ENCODE results near the gene INTS14. TPM values are rescaled to one million over a fixed set of nuclear protein-coding genes. Genes with fewer than 3 reads are reported as not detected.

INTS14 gene
- total RNA-seq, 1 experiment from 2014 or later, result 41.2 TPM

DNA sequence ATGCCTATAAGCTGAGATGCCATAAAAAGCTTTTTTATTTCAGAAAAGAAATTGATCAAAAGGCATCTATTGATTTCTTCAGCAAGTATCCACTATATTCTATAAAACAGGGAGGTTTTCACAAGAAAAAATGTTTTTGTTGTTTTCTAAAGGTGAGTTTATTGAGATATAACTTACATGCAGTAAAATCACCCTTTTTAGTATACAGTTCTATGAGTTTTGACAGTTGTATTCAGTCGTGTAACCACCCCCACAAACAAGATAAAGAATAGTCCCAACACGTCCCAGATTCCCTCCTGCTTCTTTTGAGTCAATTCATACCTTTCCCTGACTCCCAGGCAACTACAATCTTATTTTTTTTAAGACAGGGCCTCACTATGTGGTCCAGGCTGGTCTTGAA lies 7.8 kb downstream of the INTS14 start:
- DNase-seq (ENCODE audit: low read depth, low spot score) (no peak), ATAC-seq (no peak)
- TF ChIP-seq SIN3A (IDR thresholded peaks at IDR 0.05; ENCODE audit: borderline replicate concordance, insufficient read depth, low read depth, low read length) (no peak), TCF7L2 (IDR thresholded peaks at IDR 0.05; ENCODE audit: low read depth, low read length) (no peak), POLR2AphosphoS5 (IDR thresholded peaks at IDR 0.05; ENCODE audit: low read depth, low read length) (no peak)
- TF ChIP-seq, protein P1, sequence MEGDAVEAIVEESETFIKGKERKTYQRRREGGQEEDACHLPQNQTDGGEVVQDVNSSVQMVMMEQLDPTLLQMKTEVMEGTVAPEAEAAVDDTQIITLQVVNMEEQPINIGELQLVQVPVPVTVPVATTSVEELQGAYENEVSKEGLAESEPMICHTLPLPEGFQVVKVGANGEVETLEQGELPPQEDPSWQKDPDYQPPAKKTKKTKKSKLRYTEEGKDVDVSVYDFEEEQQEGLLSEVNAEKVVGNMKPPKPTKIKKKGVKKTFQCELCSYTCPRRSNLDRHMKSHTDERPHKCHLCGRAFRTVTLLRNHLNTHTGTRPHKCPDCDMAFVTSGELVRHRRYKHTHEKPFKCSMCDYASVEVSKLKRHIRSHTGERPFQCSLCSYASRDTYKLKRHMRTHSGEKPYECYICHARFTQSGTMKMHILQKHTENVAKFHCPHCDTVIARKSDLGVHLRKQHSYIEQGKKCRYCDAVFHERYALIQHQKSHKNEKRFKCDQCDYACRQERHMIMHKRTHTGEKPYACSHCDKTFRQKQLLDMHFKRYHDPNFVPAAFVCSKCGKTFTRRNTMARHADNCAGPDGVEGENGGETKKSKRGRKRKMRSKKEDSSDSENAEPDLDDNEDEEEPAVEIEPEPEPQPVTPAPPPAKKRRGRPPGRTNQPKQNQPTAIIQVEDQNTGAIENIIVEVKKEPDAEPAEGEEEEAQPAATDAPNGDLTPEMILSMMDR (IDR thresholded peaks at IDR 0.05), result no peak
- TF ChIP-seq, protein P2, sequence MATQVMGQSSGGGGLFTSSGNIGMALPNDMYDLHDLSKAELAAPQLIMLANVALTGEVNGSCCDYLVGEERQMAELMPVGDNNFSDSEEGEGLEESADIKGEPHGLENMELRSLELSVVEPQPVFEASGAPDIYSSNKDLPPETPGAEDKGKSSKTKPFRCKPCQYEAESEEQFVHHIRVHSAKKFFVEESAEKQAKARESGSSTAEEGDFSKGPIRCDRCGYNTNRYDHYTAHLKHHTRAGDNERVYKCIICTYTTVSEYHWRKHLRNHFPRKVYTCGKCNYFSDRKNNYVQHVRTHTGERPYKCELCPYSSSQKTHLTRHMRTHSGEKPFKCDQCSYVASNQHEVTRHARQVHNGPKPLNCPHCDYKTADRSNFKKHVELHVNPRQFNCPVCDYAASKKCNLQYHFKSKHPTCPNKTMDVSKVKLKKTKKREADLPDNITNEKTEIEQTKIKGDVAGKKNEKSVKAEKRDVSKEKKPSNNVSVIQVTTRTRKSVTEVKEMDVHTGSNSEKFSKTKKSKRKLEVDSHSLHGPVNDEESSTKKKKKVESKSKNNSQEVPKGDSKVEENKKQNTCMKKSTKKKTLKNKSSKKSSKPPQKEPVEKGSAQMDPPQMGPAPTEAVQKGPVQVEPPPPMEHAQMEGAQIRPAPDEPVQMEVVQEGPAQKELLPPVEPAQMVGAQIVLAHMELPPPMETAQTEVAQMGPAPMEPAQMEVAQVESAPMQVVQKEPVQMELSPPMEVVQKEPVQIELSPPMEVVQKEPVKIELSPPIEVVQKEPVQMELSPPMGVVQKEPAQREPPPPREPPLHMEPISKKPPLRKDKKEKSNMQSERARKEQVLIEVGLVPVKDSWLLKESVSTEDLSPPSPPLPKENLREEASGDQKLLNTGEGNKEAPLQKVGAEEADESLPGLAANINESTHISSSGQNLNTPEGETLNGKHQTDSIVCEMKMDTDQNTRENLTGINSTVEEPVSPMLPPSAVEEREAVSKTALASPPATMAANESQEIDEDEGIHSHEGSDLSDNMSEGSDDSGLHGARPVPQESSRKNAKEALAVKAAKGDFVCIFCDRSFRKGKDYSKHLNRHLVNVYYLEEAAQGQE (IDR thresholded peaks at IDR 0.05; ENCODE audit: insufficient read depth in 1 of 2, low read depth in 2 of 2, low read length in 1 of 2), result no peak
- H3K9me3 ChIP-seq (ENCODE audit: control insufficient read depth, insufficient read depth, low read depth, low read length), result no peaks in the 10 kb centered on the region
- no peak overlapping the region for H3K4me3 ChIP-seq (ENCODE audit: low read depth in 2 of 2, low read length in 2 of 2)
- ChIA-PET CTCF (interaction anchor here (0.6 kb wide), 1 partner anchor 88 kb away, joined by 4 read pairs; no protein-coding TSS in a partner anchor), POLR2A (no interaction called here)
- in situ Hi-C loops (cut with HindIII; ENCODE audit: low pct_unique_long_range_greater_than_20kb, low sequenced_read_pairs), result no loop called here
- intact Hi-C loops (cut with micrococcal nuclease; ENCODE audit: unreplicated experiment), result no loop called here
- H3K27me3 ChIP-seq (ENCODE audit: control insufficient read depth, insufficient read depth, low read length), result no peaks in the 10 kb centered on the region
- no TSS peak for BruUV-seq (replicated peaks)
- H3K27ac ChIP-seq (ENCODE audit: low read length), result no peak overlapping the region
- peaks cover 10% of the 10 kb centered on the region for H3K36me3 ChIP-seq (ENCODE audit: control insufficient read depth, insufficient read depth, low read length)
- H3K4me1 ChIP-seq (ENCODE audit: control insufficient read depth, insufficient read depth, low read length), result no peaks in the 10 kb centered on the region

DNA sequence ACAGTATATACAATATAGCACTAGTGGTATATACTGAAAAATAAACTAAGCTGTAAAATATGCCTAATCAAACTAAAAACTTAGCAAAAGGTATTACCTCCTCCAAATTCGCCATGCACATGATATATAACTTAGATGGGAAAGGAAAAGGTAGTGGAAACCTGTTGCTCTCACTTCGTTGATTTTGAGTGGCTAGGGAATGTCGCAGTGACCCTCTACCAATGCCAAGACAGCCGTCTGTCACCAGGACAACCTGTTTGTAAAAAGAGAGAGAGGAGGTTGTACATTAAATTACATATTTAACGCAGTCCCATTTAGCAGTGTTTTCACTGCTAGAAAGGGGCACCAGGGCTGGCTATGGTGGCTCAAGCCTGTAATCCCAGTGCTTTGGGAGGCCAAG lies 11.3 kb downstream of the INTS14 start:
- CTCF ChIA-PET, result no interaction called here
- no peak for ATAC-seq
- in situ Hi-C loops (cut with HindIII; ENCODE audit: low pct_unique_long_range_greater_than_20kb, low sequenced_read_pairs), result no loop called here

More for the DNA sequence above, 11.3 kb downstream of the INTS14 start:
- TF ChIP-seq SIN3A (IDR thresholded peaks at IDR 0.05; ENCODE audit: borderline replicate concordance, insufficient read depth, low read depth, low read length) (no peak), TCF7L2 (IDR thresholded peaks at IDR 0.05; ENCODE audit: low read depth, low read length) (no peak), POLR2AphosphoS5 (IDR thresholded peaks at IDR 0.05; ENCODE audit: low read depth, low read length) (no peak)
- TF ChIP-seq, protein P1 (IDR thresholded peaks at IDR 0.05), result no peak
- TF ChIP-seq, protein P2 (IDR thresholded peaks at IDR 0.05; ENCODE audit: insufficient read depth in 1 of 2, low read depth in 2 of 2, low read length in 1 of 2), result no peak
- Histone ChIP-seq H3K9me3 (ENCODE audit: control insufficient read depth, insufficient read depth, low read depth, low read length) (no peaks in the 10 kb centered on the region), H3K4me1 (ENCODE audit: control insufficient read depth, insufficient read depth, low read length) (no peaks in the 10 kb centered on the region), H3K36me3 (ENCODE audit: control insufficient read depth, insufficient read depth, low read length) (peaks cover 30% of the 10 kb centered on the region), H3K27me3 (ENCODE audit: control insufficient read depth, insufficient read depth, low read length) (no peaks in the 10 kb centered on the region), H3K4me3 (ENCODE audit: low read depth in 2 of 2, low read length in 2 of 2) (no peak overlapping the region), H3K27ac (ENCODE audit: low read length) (no peak overlapping the region)
- POLR2A ChIA-PET, result no interaction called here
- BruUV-seq (replicated peaks), result no TSS peak
- no peak for DNase-seq (ENCODE audit: low read depth, low spot score)
- intact Hi-C loops (cut with micrococcal nuclease; ENCODE audit: unreplicated experiment), result no loop called here

Measured in Panc1 (cell line).